OCI-LY1 (cell line): ENCODE measurements around the gene TRDMT1.

Experiments
- H2AFZ ChIP-seq: fragments of 200-600 bp; sonication (generic), shearing (Covaris generic); 2 replicates; pipeline ENCODE4 v1.6.0; 2014; ENCODE audit warnings: antibody characterized with exemption, mild to moderate bottlenecking, low read length
- H3F3A ChIP-seq: fragments of 200-600 bp; sonication (generic), shearing (Covaris generic); 2 replicates; pipeline ENCODE4 v1.6.0; 2014; ENCODE audit warnings: mild to moderate bottlenecking, antibody characterized with exemption, low read length, moderate library complexity; ENCODE audit not compliant: insufficient read depth
- H3K27ac ChIP-seq: fragments of 200-600 bp; sonication (generic); 2 replicates; pipeline ENCODE4 v1.5.1; 2014; ENCODE audit warnings: low read length, mixed run types, mild to moderate bottlenecking, low read depth; ENCODE audit not compliant: poor library complexity, severe bottlenecking
- H3K27me3 ChIP-seq: fragments of 200-600 bp; sonication (generic); 2 replicates; pipeline ENCODE4 v1.6.0; 2014; ENCODE audit warnings: antibody characterized with exemption, mild to moderate bottlenecking, low read length, moderate library complexity; ENCODE audit not compliant: insufficient read depth
- H3K36me3 ChIP-seq: fragments of 200-600 bp; sonication (generic); 2 replicates; pipeline ENCODE4 v1.6.1; 2014; ENCODE audit warnings: mild to moderate bottlenecking, antibody characterized with exemption, low read length, moderate library complexity, mixed read lengths; ENCODE audit not compliant: insufficient read depth
- H3K4me1 ChIP-seq: fragments of 200-600 bp; sonication (generic); 2 replicates; pipeline ENCODE4 v1.5.1; 2014; ENCODE audit warnings: mild to moderate bottlenecking, low read length, moderate library complexity; ENCODE audit not compliant: insufficient read depth, severe bottlenecking
- H3K4me2 ChIP-seq: fragments of 200-600 bp; sonication (generic), shearing (Covaris generic); 2 replicates; pipeline ENCODE4 v1.6.1; 2014; ENCODE audit warnings: low read length
- H3K4me3 ChIP-seq: fragments of 200-600 bp; sonication (generic); 2 replicates; pipeline ENCODE4 v1.5.1; 2014; ENCODE audit warnings: low read length, low read depth, mild to moderate bottlenecking, mixed read lengths; ENCODE audit not compliant: poor library complexity, severe bottlenecking
- H3K79me2 ChIP-seq: fragments of 200-600 bp; shearing (Covaris generic); 2 replicates; pipeline ENCODE4 v1.6.1; 2016; ENCODE audit warnings: mixed run types, low read length, mixed read lengths; ENCODE audit not compliant: insufficient read depth
- H3K9ac ChIP-seq: fragments of 200-600 bp; sonication (generic), shearing (Covaris generic); 2 replicates; pipeline ENCODE4 v1.6.1; 2014; ENCODE audit warnings: mild to moderate bottlenecking, low read length, mixed read lengths
- H3K9me2 ChIP-seq: fragments of 200-600 bp; sonication (generic), shearing (Covaris generic); 2 replicates; pipeline ENCODE4 v1.6.1; 2014; ENCODE audit warnings: low read depth, mild to moderate bottlenecking, low read length, mixed read lengths
- H3K9me3 ChIP-seq: fragments of 200-600 bp; shearing (Covaris generic); 2 replicates; pipeline ENCODE4 v1.6.1; 2014; ENCODE audit warnings: low read length, mixed read lengths
- H4K20me1 ChIP-seq: fragments of 200-600 bp; sonication (generic), shearing (Covaris generic); 2 replicates; pipeline ENCODE4 v1.6.0; 2016; ENCODE audit warnings: mild to moderate bottlenecking, low read length; ENCODE audit not compliant: insufficient read depth
- EZH2 ChIP-seq: fragments of 200-600 bp; sonication (generic), shearing (Covaris generic); IDR thresholded peaks from 2 replicates; pipeline ENCODE4 v1.8.0; 2017; ENCODE audit warnings: borderline replicate concordance, mixed run types, mild to moderate bottlenecking, antibody characterized with exemption, low read length, moderate library complexity, mixed read lengths
- TF ChIP-seq, protein P1 (sequence below): fragments of 200-600 bp; sonication (generic), shearing (Covaris generic); IDR thresholded peaks from 2 replicates; pipeline ENCODE4 v1.5.1; 2017; ENCODE audit warnings: mild to moderate bottlenecking, antibody characterized with exemption, low read length, moderate library complexity, mixed read lengths

The TRDMT1 gene, protein sequence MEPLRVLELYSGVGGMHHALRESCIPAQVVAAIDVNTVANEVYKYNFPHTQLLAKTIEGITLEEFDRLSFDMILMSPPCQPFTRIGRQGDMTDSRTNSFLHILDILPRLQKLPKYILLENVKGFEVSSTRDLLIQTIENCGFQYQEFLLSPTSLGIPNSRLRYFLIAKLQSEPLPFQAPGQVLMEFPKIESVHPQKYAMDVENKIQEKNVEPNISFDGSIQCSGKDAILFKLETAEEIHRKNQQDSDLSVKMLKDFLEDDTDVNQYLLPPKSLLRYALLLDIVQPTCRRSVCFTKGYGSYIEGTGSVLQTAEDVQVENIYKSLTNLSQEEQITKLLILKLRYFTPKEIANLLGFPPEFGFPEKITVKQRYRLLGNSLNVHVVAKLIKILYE

DNA sequence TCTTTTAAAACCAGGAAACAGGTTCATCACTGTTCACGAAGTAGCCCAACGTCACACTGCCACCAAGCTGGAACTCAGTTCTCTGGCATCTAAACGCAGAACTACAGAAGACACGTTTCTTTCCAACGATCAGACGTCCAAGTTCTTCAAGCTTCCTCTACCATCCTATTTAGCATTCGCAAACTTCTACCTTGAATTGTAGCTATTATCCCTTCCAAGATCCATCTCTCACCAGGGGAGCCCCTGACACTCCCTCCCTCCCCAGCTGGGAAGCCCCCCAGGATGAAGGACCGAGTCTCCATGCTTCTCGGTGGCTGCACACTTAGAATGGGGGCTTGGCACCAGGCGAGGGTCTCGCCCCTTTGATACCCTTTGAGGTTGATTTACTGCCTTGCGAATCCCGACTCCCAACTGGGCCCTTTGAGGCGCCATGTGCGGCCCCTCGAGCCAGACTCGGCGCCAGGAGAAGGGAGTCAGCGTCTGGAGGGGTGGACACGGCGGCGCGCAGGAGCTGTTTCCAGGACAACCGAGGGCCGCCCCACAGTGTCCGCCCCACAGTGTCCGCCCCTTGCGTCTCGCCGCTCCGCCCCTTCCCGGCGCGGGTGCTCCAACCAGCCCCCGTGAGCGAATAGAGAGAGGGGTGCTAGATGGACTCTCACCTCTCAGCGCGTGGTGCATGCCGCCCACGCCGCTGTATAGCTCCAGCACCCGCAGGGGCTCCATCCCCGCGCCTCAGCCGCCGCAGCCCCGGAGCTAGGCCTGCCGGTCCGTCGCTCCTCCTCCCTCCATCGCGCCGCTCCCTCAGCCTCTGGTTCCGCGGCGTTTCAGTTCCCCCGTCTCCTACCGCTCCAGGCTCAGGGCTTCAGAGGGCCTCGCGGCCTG, at the start of gene TRDMT1:
Gene TRDMT1, minus strand, starts transcription at position 761 of the 882 bp plus-strand sequence. Its CDS starts 38 bp downstream, at position 723.
- Histone ChIP-seq H3K36me3 (no peaks in the 10 kb centered on the region), H4K20me1 (no peaks in the 10 kb centered on the region), H3K4me2 (peak within 1 kb of the TSS; percentile 78), H3K27ac (no peak within 1 kb of the TSS), H3F3A (no peaks in the 10 kb centered on the region), H3K4me3 (peak within 1 kb of the TSS; percentile 79), H3K27me3 (no peaks in the 10 kb centered on the region), H3K9ac (peak within 1 kb of the TSS; percentile 67), H3K9me3 (no peaks in the 10 kb centered on the region), H2AFZ (peak within 1 kb of the TSS; percentile 77), H3K79me2 (no peaks in the 10 kb centered on the region), H3K4me1 (peaks cover 13% of the 10 kb centered on the region), H3K9me2 (no peaks in the 10 kb centered on the region)
- TF ChIP-seq EZH2: no peak
- TF ChIP-seq, protein P1, sequence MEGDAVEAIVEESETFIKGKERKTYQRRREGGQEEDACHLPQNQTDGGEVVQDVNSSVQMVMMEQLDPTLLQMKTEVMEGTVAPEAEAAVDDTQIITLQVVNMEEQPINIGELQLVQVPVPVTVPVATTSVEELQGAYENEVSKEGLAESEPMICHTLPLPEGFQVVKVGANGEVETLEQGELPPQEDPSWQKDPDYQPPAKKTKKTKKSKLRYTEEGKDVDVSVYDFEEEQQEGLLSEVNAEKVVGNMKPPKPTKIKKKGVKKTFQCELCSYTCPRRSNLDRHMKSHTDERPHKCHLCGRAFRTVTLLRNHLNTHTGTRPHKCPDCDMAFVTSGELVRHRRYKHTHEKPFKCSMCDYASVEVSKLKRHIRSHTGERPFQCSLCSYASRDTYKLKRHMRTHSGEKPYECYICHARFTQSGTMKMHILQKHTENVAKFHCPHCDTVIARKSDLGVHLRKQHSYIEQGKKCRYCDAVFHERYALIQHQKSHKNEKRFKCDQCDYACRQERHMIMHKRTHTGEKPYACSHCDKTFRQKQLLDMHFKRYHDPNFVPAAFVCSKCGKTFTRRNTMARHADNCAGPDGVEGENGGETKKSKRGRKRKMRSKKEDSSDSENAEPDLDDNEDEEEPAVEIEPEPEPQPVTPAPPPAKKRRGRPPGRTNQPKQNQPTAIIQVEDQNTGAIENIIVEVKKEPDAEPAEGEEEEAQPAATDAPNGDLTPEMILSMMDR: no peak

DNA sequence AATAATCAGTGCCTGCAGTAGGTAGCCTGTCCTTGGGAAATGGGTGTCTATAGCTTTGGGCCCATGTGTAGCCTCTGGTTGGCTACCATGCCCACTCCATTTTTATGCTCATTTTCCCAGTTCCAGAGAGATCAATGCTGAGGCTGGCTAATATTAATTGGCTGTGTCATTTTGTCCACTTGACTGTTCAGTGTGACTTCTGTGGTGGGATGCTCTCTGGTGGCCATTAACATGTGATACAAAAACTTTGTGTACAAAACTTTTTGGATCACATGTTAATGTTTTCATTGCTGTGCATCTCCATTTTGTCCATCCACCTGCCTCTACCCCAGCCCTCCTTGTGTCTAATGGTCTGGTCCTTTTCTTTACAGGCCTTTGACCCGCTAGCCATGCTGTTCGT, 49.3 kb upstream of the TRDMT1 start:
- H3K4me3 ChIP-seq: no peak overlapping the region
- H3K4me1 ChIP-seq: no peaks in the 10 kb centered on the region
- no peaks in the 10 kb centered on the region for H3K9me2 ChIP-seq
- no peaks in the 10 kb centered on the region for H3F3A ChIP-seq
- H4K20me1 ChIP-seq: no peaks in the 10 kb centered on the region
- no peak overlapping the region for H3K9ac ChIP-seq
- no peaks in the 10 kb centered on the region for H3K27me3 ChIP-seq
- no peak overlapping the region for H3K27ac ChIP-seq
- H3K4me2 ChIP-seq: no peak overlapping the region
- H3K36me3 ChIP-seq: no peaks in the 10 kb centered on the region
- H3K79me2 ChIP-seq: no peaks in the 10 kb centered on the region
- no peak overlapping the region for H2AFZ ChIP-seq
- no peak for TF ChIP-seq EZH2
- TF ChIP-seq, protein P1: peak; percentile 9; the same call in 1 of the 2 replicates
- H3K9me3 ChIP-seq: no peaks in the 10 kb centered on the region

DNA sequence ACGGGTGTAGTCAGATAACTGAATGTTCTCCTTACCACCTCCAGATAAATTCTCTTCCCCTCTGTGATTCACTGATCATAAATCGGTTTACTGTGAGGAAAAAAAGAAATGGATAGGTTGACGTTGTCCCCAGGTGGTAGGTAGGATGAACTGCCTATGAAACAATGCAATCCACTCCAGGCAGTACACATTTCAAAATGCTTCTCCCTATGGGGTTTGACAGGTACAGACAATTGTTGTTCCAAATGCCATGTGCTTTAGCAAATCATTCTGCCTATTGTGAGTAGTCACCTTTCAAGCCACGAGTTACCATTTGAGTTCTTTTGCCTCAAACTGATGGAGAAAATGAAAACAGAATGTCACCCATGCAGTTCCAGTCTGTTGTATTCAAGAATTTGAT, 48.3 kb upstream of the TRDMT1 start:
- Histone ChIP-seq H3K4me3 (no peak overlapping the region), H3F3A (no peaks in the 10 kb centered on the region), H3K27ac (no peak overlapping the region), H3K9me2 (no peaks in the 10 kb centered on the region), H4K20me1 (no peaks in the 10 kb centered on the region), H2AFZ (no peak overlapping the region), H3K79me2 (no peaks in the 10 kb centered on the region), H3K9ac (no peak overlapping the region), H3K4me1 (no peaks in the 10 kb centered on the region), H3K27me3 (no peaks in the 10 kb centered on the region), H3K9me3 (no peaks in the 10 kb centered on the region), H3K36me3 (no peaks in the 10 kb centered on the region), H3K4me2 (no peak overlapping the region)
- TF ChIP-seq, protein P1: no peak
- no peak for TF ChIP-seq EZH2
